Measurements from ENCODE around the gene CPA1.

The CPA1 gene

GRCh38 chr7:130367088-130367755, 13.1 kb upstream of the CPA1 start:
- no peak for TF ChIP-seq CTCF (conservative IDR thresholded peaks at IDR 0.05; ENCODE audit: low read depth, low read length)
- no peak for DNase-seq (ENCODE audit: low read depth)
- H3K4me3 ChIP-seq (ENCODE audit: low read length): no peak overlapping the region

GRCh38 chr7:130367836-130368746, 12.2 kb upstream of the CPA1 start:
- no peak for DNase-seq (ENCODE audit: low read depth)
- no peak overlapping the region for H3K4me3 ChIP-seq (ENCODE audit: low read length)
- TF ChIP-seq CTCF (conservative IDR thresholded peaks at IDR 0.05; ENCODE audit: low read depth, low read length): no peak

GRCh38 chr7:130369110-130369711, 11.1 kb upstream of the CPA1 start:
- DNase-seq (ENCODE audit: low read depth): no peak
- TF ChIP-seq CTCF (conservative IDR thresholded peaks at IDR 0.05; ENCODE audit: low read depth, low read length): no peak
- H3K4me3 ChIP-seq (ENCODE audit: low read length): no peak overlapping the region

GRCh38 chr7:130369831-130370550, 10.3 kb upstream of the CPA1 start:
- no peak for TF ChIP-seq CTCF (conservative IDR thresholded peaks at IDR 0.05; ENCODE audit: low read depth, low read length)
- DNase-seq (ENCODE audit: low read depth): no peak
- H3K4me3 ChIP-seq (ENCODE audit: low read length): no peak overlapping the region

GRCh38 chr7:130371046-130371445, 9.2 kb upstream of the CPA1 start:
- no peak for DNase-seq (ENCODE audit: low read depth)

More at GRCh38 chr7:130371046-130371445, 9.2 kb upstream of the CPA1 start:
- no peak for TF ChIP-seq CTCF (conservative IDR thresholded peaks at IDR 0.05; ENCODE audit: low read depth, low read length)
- no peak overlapping the region for H3K4me3 ChIP-seq (ENCODE audit: low read length)
